ENCODE measurements around the gene SIGLEC5.
A peak's percentile ranks its signal among the peaks of the same experiment; 100 is the strongest.

The SIGLEC5 gene

GRCh38 chr19:51628153-51628939 is 1.9 kb downstream of the SIGLEC5 start:
- no peak for DNase-seq (ENCODE audit: low spot score)

- no peak for DNase-seq (ENCODE audit: low spot score)
Measured at GRCh38 chr19:51627491-51628138, 2.6 kb downstream of the SIGLEC5 start.

- DNase-seq (ENCODE audit: low spot score), result no peak
Measured at GRCh38 chr19:51626675-51627074, 3.5 kb downstream of the SIGLEC5 start.

- no peak for DNase-seq (ENCODE audit: low spot score)
Measured at GRCh38 chr19:51621178-51621577, 9.0 kb downstream of the SIGLEC5 start.

GRCh38 chr19:51615991-51616390 is 14.2 kb downstream of the SIGLEC5 start:
- no peak for DNase-seq (ENCODE audit: low spot score)

- no peak for DNase-seq (ENCODE audit: low spot score)
Measured at GRCh38 chr19:51614789-51615188, 15.4 kb downstream of the SIGLEC5 start.

GRCh38 chr19:51610576-51610975 is 19.6 kb downstream of the SIGLEC5 start:
- DNase-seq (ENCODE audit: low spot score), result no peak

GRCh38 chr19:51607920-51608562 is 22.2 kb downstream of the SIGLEC5 start:
- DNase-seq (ENCODE audit: low spot score), result peak; percentile 33

GRCh38 chr19:51607077-51607476 is 23.1 kb downstream of the SIGLEC5 start:
- DNase-seq (ENCODE audit: low spot score), result no peak

GRCh38 chr19:51602189-51602854 is 27.9 kb downstream of the SIGLEC5 start:
- no peak for DNase-seq (ENCODE audit: low spot score)

- DNase-seq (ENCODE audit: low spot score), result no peak
Measured at GRCh38 chr19:51600940-51601580, 29.1 kb downstream of the SIGLEC5 start.

GRCh38 chr19:51599084-51599483 is 31.1 kb downstream of the SIGLEC5 start:
- no peak for DNase-seq (ENCODE audit: low spot score)

GRCh38 chr19:51598159-51598915 is 31.9 kb downstream of the SIGLEC5 start:
- DNase-seq (ENCODE audit: low spot score), result no peak

- DNase-seq (ENCODE audit: low spot score), result no peak
Measured at GRCh38 chr19:51595190-51596175, 34.7 kb downstream of the SIGLEC5 start.

- no peak for DNase-seq (ENCODE audit: low spot score)
Measured at GRCh38 chr19:51594774-51595109, 35.5 kb downstream of the SIGLEC5 start.

GRCh38 chr19:51593969-51594773 is 36.0 kb downstream of the SIGLEC5 start:
- DNase-seq (ENCODE audit: low spot score), result no peak

- DNase-seq (ENCODE audit: low spot score), result no peak
Measured at GRCh38 chr19:51593138-51593890, 36.9 kb downstream of the SIGLEC5 start.

- DNase-seq (ENCODE audit: low spot score), result no peak
Measured at GRCh38 chr19:51592521-51592920, 37.7 kb downstream of the SIGLEC5 start.

GRCh38 chr19:51590441-51590840 is 39.8 kb downstream of the SIGLEC5 start:
- no peak for DNase-seq (ENCODE audit: low spot score)
